OCI-LY7 (cell line): ENCODE measurements around the gene LRPAP1.
"Not testable (repeated sequence)": the region's sequence is repeated elsewhere in the genome, so short reads cannot be mapped to it uniquely, and the experiment has no call there.

ENCODE experiments used
- CTCF ChIP-seq: fragments of 200-600 bp; sonication (generic); conservative IDR thresholded peaks from 2 replicates; pipeline ENCODE4 v1.5.1; 2014; ENCODE audit warnings: mild to moderate bottlenecking, antibody characterized with exemption, low read length, moderate library complexity, mixed read lengths
- EZH2phosphoT487 ChIP-seq: fragments of 200-600 bp; sonication (generic); IDR thresholded peaks from 2 replicates; pipeline ENCODE4 v1.6.1; 2018; ENCODE audit warnings: low read depth, borderline replicate concordance, mild to moderate bottlenecking, mixed run types, antibody characterized with exemption, low read length, moderate library complexity, mixed read lengths

- not testable (repeated sequence) for TF ChIP-seq CTCF, EZH2phosphoT487
These were observed 17.4 kb upstream of the LRPAP1 start for GRCh38 chr4:3549694-3550001.
